HepG2 (cell line): ENCODE results near the gene ACAP3. TPM values are rescaled to one million over a fixed set of nuclear protein-coding genes. Genes with fewer than 3 reads are reported as not detected.

Experiments used
- ATAC-seq: fragments of 200-7000 bp; cut with Tn5 transposase; 3 replicates; pipeline ENCODE4 v1.9.1; 2020; ENCODE audit warnings: mild to moderate bottlenecking, moderate library complexity
- BruUV-seq: library from RNA; stranded (reverse); fragments of 400-500 nt; replicated peaks from 2 replicates; lab custom pipeline; 2021; lab: Mats Ljungman, UMichigan
- CTCF ChIA-PET: fragments of 300-600 bp; formaldehyde crosslinking; extraction: SDS; loops from one replicate; lab custom pipeline; 2021; ENCODE audit warnings: low total read pairs, inconsistent platforms, low intra/inter-chr PET ratio; lab: Yijun Ruan, JAX
- POLR2A ChIA-PET: fragments of 350-600 bp; sonication (Branson Sonifier 250); formaldehyde crosslinking; loops from one replicate; lab custom pipeline; 2020; ENCODE audit warnings: antibody characterized with exemption, inconsistent platforms; lab: Yijun Ruan, JAX
- DNase-seq: peaks from one replicate; pipeline ENCODE4 v3.0.0-alpha.2; 2015; ENCODE audit warnings: low spot score
- FAIRE-seq: peaks from 3 replicates; lab custom pipeline; 2011; peaks lifted over from hg19 to GRCh38; lab: Jason Lieb, UNC
- H2AFZ ChIP-seq: one replicate; pipeline ENCODE4 v1.6.1; 2011; ENCODE audit warnings: low read length, inconsistent platforms
- H3K27ac ChIP-seq: fragments of 300-600 bp; 3 replicates; pipeline ENCODE4 v1.8.0; 2011; ENCODE audit warnings: mixed run types, mild to moderate bottlenecking, mixed read lengths, low read length, inconsistent platforms; ENCODE audit not compliant: insufficient read depth; ENCODE audit errors: extremely low read length
- H3K27me3 ChIP-seq, 2 experiments: fragments of 200-600 bp in 1 of 2; 2 replicates in 1 of 2; 3 replicates in 1 of 2; pipeline versions ENCODE4 v1.6.0 to v1.8.0; 2011; ENCODE audit warnings: low read length in 2 of 2, mild to moderate bottlenecking in 2 of 2, moderate library complexity in 2 of 2, inconsistent platforms in 1 of 2; ENCODE audit not compliant: insufficient read depth in 2 of 2, control insufficient read depth in 1 of 2
- H3K36me3 ChIP-seq, 2 experiments: fragments of 200-600 bp in 1 of 2; replicated peaks in 1 of 2; 2 replicates in 1 of 2; 3 replicates in 1 of 2; pipeline versions ENCODE4 v1.5.1 to v1.8.0; 2011; ENCODE audit warnings: low read length in 2 of 2, inconsistent platforms in 1 of 2; ENCODE audit not compliant: insufficient read depth in 2 of 2, control insufficient read depth in 1 of 2
- H3K4me1 ChIP-seq: 2 replicates; pipeline ENCODE4 v1.5.1; 2012; ENCODE audit warnings: low read length, inconsistent platforms; ENCODE audit not compliant: insufficient read depth
- H3K4me2 ChIP-seq: 2 replicates; pipeline ENCODE4 v1.6.0; 2011; ENCODE audit warnings: low read depth, low read length, inconsistent platforms
- H3K4me3 ChIP-seq, 3 experiments: fragments of 200-600 bp in 1 of 3; sonication (generic), shearing (Covaris generic) in 1 of 3; replicated peaks in 1 of 3; 2 replicates each; pipeline ENCODE4 v1.5.1; 2011 to 2016; ENCODE audit warnings: low read length in 3 of 3, inconsistent platforms in 2 of 3, low read depth in 2 of 3, mild to moderate bottlenecking in 2 of 3, control low read depth in 1 of 3, mixed read lengths in 1 of 3; ENCODE audit not compliant: insufficient read depth in 1 of 3
- H3K79me2 ChIP-seq: one replicate; pipeline ENCODE4 v1.6.1; 2011; ENCODE audit warnings: low read length, inconsistent platforms; ENCODE audit not compliant: insufficient read depth
- H3K9ac ChIP-seq: 2 replicates; pipeline ENCODE4 v1.6.0; 2011; ENCODE audit warnings: mild to moderate bottlenecking, low read depth, low read length, inconsistent platforms; ENCODE audit not compliant: insufficient read depth
- H3K9me3 ChIP-seq: 2 replicates; pipeline ENCODE4 v1.5.1; 2012; ENCODE audit warnings: mild to moderate bottlenecking, low read length
- H4K20me1 ChIP-seq: 2 replicates; pipeline ENCODE4 v1.6.0; 2011; ENCODE audit warnings: inconsistent platforms, mild to moderate bottlenecking, low read length, moderate library complexity; ENCODE audit not compliant: insufficient read depth
- AGO2 ChIP-seq: fragments of 200-400 bp; formaldehyde crosslinking; optimal IDR thresholded peaks from 2 replicates; pipeline ENCODE3; 2017; ENCODE audit warnings: mild to moderate bottlenecking, low read depth, low read length, moderate library complexity
- AKAP8 ChIP-seq: sonication (generic); formaldehyde crosslinking; IDR thresholded peaks from 2 replicates; pipeline ENCODE4 v1.5.1; 2020; ENCODE audit warnings: mild to moderate bottlenecking, missing genetic modification reagents
- HNRNPL ChIP-seq: fragments of 200-400 bp; formaldehyde crosslinking; IDR thresholded peaks from 2 replicates; pipeline ENCODE4 v1.6.1; 2017; ENCODE audit warnings: mild to moderate bottlenecking, low read depth, low read length
- NBN ChIP-seq: fragments of 450-650 bp; conservative IDR thresholded peaks from 2 replicates; pipeline ENCODE4 v1.6.1; 2017
- POGK ChIP-seq: sonication (generic); formaldehyde crosslinking; conservative IDR thresholded peaks from 2 replicates; pipeline ENCODE4 v1.8.0; 2022; ENCODE audit warnings: mild to moderate bottlenecking, moderate library complexity, missing genetic modification reagents
- RBFOX2 ChIP-seq: fragments of 200-400 bp; formaldehyde crosslinking; IDR thresholded peaks from 2 replicates; pipeline ENCODE4 v1.6.1; 2017; ENCODE audit warnings: low read depth, mild to moderate bottlenecking, low read length
- TEAD3 ChIP-seq: optimal IDR thresholded peaks from 2 replicates; pipeline ENCODE3; 2016; ENCODE audit warnings: borderline replicate concordance
- WGBS: methylation state at CpG from one replicate; pipeline ENCODE4 v1.1.6; 2017; ENCODE audit warnings: low lambda C conversion rate; 5-methylcytosine and 5-hydroxymethylcytosine counted together
- in situ Hi-C: cut with HindIII; loops from 2 replicates; pipeline ENCODE4 v1.10.0; 2017; ENCODE audit warnings: low pct_unique_long_range_greater_than_20kb; ENCODE audit not compliant: extremely low pct_ligation_motif_present
- intact Hi-C: fragments of 100-400 bp; cut with micrococcal nuclease; formaldehyde crosslinking; loops from one replicate; pipeline ENCODE4 v1.10.0; 2022; ENCODE audit not compliant: unreplicated experiment
- polyA plus RNA-seq, 8 experiments: library from polyadenylated mRNA; depleted of rRNA in 3 of 8; stranded (reverse) in 7 of 8; unstranded in 1 of 8; fragments of >200 nt; fragmentation: Illumina TruSeq in 4 of 8; extraction: Trizol in 4 of 8; gene quantifications; 2 replicates each; pipeline versions ENCODE4 v1.2.1 to v1.2.3, GENCODE V29; 2011 to 2016; ENCODE audit warnings: low read depth in 4 of 8, missing spikeins in 1 of 8, mixed read lengths in 1 of 8; ENCODE audit not compliant: insufficient read depth in 1 of 8
- total RNA-seq, 5 experiments: library from RNA; depleted of rRNA; stranded (reverse); fragments of >200 nt; fragmentation: Illumina TruSeq; extraction: Trizol; gene quantifications; 2 replicates each; pipeline ENCODE4 v1.2.3, GENCODE V29; 2016; ENCODE audit warnings: low read depth in 1 of 5

The ACAP3 gene
- total and polyA plus RNA-seq, 2 of the 13 experiments (the other 11 are each of a cell fraction or from before 2014, with no cell fraction given): 29.4 to 50.8 TPM

GRCh38 chr1:1312450-1313314 lies 5.0 kb upstream of the ACAP3 start:
- Histone ChIP-seq H2AFZ (no peak overlapping the region), H3K4me2 (no peak overlapping the region), H3K36me3 (peaks cover 16 to 49% of the 10 kb centered on the region in 2 experiments; a peak in 4 of 5 replicates), H3K4me1 (peaks cover 20% of the 10 kb centered on the region), H3K4me3 (no peak overlapping the region), H3K9ac (no peak overlapping the region), H3K9me3 (no peaks in the 10 kb centered on the region), H3K79me2 (peaks cover 2% of the 10 kb centered on the region), H3K27me3 (no peaks in the 10 kb centered on the region), H3K27ac (no peak overlapping the region), H4K20me1 (no peaks in the 10 kb centered on the region)
- in situ Hi-C loops (no loop called here), intact Hi-C loops (no loop called here)
- CTCF ChIA-PET: no interaction called here
- TF ChIP-seq HNRNPL (peak; percentile 52; the same call in 1 of the 2 replicates), RBFOX2 (peak; percentile 70), POGK (CRISPR knock-in tag) (no peak), AGO2 (peak; percentile 82), AKAP8 (CRISPR knock-in tag) (peak; percentile 62; the same call in 1 of the 2 replicates), TEAD3 (no peak), NBN (no peak)
- DNase-seq (no peak), FAIRE-seq (no peak), ATAC-seq (no peak)
- 96% methylated on average over 30 of the region's 49 CpGs for WGBS
- POLR2A ChIA-PET: no interaction called here
- BruUV-seq: TSS peak; percentile 41
